Stimulated activated CD4-positive, alpha-beta T cell treated with anti-CD3 and anti-CD28 coated beads, TNF-alpha, amount 100 ng/mL, for 4 hours (primary cell): ENCODE data around the gene MPPED1.

Experiments used
- DNase-seq, 3 experiments: peaks; one replicate each; pipeline ENCODE4 v3.0.0-alpha.2; 2020; ENCODE audit warnings: low read depth in 3 of 3

MPPED1 gene

GRCh38 chr22:43429426-43429825, 17.6 kb downstream of the MPPED1 start:
- DNase-seq: no peak

- DNase-seq: no peak
Measured at GRCh38 chr22:43431808-43432554, 20.2 kb downstream of the MPPED1 start.

GRCh38 chr22:43432883-43433415, 21.1 kb downstream of the MPPED1 start:
- DNase-seq: no peak

GRCh38 chr22:43433451-43434274, 21.8 kb downstream of the MPPED1 start:
- DNase-seq: no peak

GRCh38 chr22:43434275-43434927, 22.6 kb downstream of the MPPED1 start:
- no peak for DNase-seq

- no peak for DNase-seq
Measured at GRCh38 chr22:43434928-43435311, 23.1 kb downstream of the MPPED1 start.

GRCh38 chr22:43435851-43436811, 24.3 kb downstream of the MPPED1 start:
- DNase-seq: no peak

- DNase-seq: no peak
Measured at GRCh38 chr22:43436868-43437267, 25.1 kb downstream of the MPPED1 start.

GRCh38 chr22:43437871-43438475, 26.2 kb downstream of the MPPED1 start:
- DNase-seq: no peak

- DNase-seq: no peak
Measured at GRCh38 chr22:43438666-43439347, 27.0 kb downstream of the MPPED1 start.

- no peak for DNase-seq
Measured at GRCh38 chr22:43439368-43440103, 27.7 kb downstream of the MPPED1 start.

GRCh38 chr22:43440104-43440387, 28.2 kb downstream of the MPPED1 start:
- no peak for DNase-seq

GRCh38 chr22:43440556-43440955, 28.7 kb downstream of the MPPED1 start:
- no peak for DNase-seq

- no peak for DNase-seq
Measured at GRCh38 chr22:43441216-43441615, 29.4 kb downstream of the MPPED1 start.

GRCh38 chr22:43441751-43442150, 29.9 kb downstream of the MPPED1 start:
- no peak for DNase-seq

GRCh38 chr22:43442386-43443151, 30.8 kb downstream of the MPPED1 start:
- no peak for DNase-seq

GRCh38 chr22:43443152-43443471, 31.3 kb downstream of the MPPED1 start:
- no peak for DNase-seq

- DNase-seq: no peak
Measured at GRCh38 chr22:43446037-43446803, 34.4 kb downstream of the MPPED1 start.
